Stimulated activated CD4-positive, alpha-beta T cell treated with anti-CD3 and anti-CD28 coated beads, Interleukin-1b, Interleukin-23, amount 100 ng/mL, for 24 hours (primary cell): ENCODE results near the gene SLPI.
A peak's percentile ranks its signal among the peaks of the same experiment; 100 is the strongest.

Experiments used
- DNase-seq, 4 experiments: peaks; one replicate each; pipeline ENCODE4 v3.0.0-alpha.2; 2020; ENCODE audit warnings: low read depth in 4 of 4, low spot score in 1 of 4

SLPI gene, protein sequence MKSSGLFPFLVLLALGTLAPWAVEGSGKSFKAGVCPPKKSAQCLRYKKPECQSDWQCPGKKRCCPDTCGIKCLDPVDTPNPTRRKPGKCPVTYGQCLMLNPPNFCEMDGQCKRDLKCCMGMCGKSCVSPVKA

DNA sequence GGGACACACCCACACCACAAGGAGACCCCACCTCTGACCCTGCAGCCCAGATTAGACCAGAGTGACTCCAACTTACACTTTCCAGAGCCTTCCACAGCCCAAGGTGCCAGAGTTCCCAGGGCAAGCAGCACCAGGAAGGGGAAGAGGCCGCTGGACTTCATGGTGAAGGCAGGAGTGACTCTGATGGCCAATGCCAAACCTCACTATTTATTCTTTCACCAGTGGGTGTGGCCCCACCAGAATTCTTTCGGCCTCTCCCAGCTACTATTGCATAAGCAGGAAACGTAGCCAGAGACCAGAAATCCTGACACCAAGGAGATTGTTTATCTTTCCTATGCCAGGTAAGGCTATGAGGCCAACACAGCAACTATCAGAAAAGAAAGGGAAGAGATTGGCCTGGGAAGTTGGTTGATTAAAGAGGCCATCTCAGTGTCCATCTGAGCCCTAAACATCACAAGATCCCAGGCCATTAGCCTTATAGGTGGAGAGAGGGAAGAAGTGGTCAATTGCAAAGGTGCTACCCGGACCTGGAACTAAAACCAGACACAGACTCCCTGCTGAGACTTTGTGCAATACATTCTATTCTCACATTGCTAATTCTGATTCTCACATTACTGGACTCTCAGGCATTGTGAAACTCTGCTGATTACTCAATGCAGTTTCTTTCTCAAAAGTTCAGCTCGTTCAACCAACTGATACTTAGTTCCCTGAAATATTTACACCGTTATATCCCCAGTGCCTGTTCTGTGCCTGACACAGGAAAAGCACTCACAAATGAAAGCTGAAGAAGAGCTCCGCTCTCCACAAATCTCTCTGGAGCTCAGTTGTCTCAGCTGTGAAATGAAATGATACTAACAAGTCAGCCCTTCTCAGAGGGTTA, at the start of gene SLPI:
Gene SLPI, minus strand, starts transcription at position 182 of the 880 bp plus-strand sequence. Its CDS starts 21 bp downstream, at position 161.
- no peak for DNase-seq

DNA sequence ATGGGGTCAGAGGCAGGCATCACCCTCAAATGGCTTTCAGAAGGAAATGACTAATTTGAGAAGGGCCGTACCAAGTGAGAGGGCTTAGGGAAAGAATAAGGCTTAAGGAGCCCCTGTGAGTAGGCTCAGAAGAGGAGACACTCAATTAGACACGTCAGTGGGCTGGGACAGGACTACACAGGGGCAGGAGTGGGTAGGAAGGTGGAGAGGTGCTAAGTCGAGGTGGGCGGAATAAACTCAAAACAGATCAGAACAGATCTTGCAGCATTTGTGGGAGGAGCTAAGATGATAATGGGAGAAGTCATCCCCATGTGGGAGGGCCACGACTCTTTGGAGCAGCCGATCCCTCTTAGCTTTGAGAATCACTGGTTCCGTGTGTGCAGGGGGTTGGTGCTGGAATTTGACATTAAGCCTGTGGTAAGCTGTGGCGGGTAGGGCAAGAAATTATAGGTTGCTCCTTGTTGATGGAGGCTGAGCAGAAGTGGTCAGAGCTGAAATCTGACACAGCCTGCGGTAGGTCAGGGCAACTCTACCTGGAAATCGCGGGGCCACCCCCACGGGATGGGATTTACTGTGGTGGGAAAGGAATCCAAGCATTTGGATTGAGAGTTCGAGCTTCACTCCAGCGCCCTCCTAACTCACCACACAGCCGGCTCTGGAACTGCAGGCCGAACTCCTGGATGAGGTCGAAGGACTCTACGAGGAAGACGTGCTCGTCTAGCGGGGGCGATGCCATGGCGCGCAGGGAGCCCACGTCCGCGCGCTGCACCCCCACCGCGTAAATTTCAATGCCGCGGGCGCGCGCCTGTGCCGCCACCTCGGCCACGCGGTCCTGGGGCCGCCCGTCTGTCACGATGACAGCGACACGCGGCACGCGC, 49.5 kb upstream of the SLPI start:
- DNase-seq = no peak

DNA sequence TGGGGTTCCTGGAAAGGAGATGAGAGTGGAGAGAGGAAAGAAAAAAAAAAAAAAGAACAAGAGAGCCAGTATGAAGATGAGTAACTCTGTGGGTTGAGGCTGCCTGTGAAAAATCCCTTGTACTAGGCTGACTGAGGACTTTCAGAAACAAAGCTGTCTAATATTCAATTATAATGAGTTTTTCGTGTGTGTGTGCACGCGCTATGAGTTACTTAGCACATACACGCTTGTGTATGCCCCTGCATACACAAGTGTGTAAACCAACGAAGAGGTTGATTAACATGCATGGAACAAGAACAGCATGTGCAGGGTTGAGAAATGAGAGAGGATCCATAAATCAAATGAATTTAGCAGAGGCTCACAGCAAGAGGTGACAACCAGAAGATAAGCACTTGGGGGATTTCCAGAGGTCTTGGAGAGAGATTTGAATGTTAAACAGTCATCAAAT, 47.5 kb upstream of the SLPI start:
- DNase-seq = no peak

DNA sequence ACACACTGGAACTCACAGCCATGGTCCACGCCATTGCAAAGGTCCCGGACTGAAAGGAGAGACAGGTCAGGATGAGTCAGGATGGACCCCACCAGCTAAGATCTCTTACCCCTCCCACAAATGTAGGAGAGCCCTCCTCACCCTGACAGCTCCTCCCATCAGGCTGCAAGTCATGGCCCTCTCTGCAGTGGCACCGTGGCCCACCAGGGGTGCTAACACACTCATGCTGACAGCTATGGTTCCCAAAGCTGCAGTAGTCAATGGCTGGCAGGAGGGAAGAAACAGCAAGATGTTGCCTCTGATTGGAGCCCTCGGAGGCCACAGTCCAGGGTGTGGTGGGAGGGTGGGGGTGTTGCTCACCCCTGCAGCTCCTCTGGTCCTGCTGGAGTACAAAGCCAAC, 46.6 kb upstream of the SLPI start:
- DNase-seq = peak in 2 of 4 experiments; percentile 17 to 36

DNA sequence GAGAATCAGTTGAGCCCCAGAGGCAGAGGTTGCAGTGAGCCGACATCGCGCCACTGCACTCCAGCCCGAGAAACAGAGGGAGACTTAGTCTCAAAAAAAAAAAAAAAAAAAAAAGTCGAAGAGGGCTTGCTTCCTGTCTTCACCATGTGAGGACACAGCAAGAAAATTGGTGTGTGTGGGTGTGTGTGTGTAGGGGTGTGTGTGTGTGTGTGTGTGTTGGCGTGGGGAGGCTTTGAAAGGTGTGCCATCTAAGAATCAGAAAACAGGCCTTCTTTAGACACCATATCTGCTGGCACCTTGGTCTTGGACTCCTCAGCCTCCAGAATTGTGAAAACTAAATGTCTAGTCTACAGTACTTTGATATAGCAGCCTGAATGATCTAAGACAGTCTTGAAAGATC, 45.4 kb upstream of the SLPI start:
- no peak for DNase-seq

DNA sequence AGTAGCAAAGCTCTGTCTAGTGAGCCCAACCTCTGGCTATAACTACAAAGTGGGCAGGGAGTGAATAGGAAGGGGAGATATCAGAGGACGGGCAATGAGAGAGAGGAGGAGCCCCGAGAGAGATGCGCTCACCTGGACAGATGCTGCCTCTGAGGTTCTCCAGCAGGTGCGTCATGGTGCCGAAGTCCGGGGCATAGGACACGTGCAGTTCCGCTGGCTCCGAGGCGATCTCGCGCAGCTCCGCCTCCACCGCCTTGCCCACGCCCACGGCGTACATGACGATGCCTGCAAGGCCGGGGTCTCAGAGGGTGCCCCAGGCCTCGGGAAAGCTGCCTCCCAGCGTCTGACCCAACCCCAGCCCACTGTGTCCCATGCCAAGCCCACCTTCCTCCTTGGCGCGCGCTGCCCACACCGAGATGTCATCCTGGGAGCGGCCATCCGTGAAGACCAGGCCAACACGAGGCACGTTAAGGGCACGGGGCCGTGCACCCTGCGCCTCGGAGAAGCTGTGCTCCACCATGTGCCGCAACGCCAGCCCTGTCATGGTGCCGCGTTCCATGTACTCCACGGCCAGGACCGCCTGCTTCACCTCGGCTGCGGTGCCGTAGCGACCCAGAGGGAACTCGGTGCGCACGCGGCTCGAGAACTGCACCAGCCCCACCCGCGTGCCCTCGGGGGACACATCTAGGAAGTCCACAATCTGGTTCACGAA, 43.6 kb upstream of the SLPI start:
- no peak for DNase-seq

DNA sequence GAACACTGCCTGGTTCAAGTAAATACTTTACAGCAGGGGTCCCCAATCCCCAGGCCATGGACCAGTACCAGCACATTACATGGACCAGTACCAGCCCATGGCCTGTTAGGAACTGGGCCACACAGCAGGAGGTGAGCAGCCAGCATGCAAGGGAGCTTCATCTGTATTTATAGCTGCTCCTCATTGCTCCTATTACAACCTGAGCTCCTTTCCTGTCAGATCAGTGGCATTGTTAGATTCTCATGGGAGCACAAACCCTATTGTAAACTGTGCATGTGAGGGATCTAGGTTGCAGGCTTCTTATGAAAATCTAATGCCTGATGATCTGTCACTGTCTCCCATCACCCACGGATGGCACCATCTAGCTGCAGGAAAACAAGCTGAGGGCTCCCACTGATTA, 40.3 kb upstream of the SLPI start:
- DNase-seq = no peak

DNA sequence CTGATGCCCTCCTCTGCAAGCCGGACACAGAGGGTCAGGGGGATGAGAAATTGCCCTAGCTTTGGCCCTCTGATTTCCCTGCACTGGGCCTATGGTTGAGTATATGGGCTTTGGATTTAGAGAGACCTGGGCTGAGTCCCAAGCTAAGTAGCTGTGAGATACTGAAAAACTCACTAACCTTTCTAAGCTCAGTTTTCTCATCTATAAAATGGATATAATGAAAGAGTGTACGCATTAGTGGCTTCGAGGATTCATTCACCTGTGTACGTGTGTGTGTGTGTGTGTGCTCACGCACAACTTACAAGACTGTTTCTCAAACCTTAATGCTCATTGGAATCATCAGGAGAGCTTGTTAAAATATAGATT, 39.6 kb upstream of the SLPI start:
- no peak for DNase-seq

DNA sequence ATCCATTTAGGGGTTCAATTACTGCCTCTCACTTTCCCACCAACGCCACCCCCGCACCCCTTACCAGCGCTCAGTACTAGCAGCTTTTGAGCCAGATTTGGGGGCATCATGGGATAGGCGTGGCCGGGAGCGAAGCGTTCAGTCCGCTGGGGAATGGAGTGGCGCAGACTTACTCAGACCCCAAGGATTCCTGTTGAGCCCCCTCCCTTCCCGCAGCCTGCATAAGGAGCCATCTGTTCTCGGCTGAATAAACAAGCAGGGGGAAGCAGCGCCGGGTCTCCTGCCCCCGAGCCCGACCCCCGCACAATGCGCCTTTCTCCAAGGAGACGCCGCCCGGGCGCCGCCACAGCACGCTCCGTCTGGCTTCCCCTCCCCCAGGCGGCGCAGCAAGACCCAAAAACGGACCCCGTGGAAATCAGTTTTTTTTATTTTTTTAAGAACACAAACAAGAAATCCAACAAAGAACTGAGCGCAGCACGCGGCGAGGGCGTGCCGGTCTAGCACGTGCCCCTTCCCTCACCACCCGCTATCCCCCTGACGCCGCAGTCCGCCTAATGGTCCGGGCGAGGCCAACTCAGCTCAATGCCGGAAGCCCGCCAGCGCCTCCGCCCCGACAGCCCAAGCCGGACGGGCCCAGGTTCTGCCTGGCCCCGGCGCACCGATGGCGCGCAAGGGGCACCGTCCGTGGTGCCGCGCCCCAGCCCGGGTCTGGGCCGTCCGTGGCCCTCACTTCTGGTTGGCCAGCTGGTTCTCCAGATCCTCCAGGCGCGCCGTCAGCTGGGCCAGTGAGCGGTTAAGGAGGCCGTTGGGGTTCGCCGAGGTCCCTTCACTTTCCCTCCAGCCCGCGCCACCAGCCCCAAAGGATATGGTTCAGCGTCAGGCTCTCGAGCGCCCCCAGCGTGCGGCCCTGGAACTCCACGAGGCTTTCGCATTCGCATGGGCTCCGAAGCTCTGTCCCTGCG, 39.0 kb upstream of the SLPI start:
- peak; percentile 65 to 84 (median 76) for DNase-seq

DNA sequence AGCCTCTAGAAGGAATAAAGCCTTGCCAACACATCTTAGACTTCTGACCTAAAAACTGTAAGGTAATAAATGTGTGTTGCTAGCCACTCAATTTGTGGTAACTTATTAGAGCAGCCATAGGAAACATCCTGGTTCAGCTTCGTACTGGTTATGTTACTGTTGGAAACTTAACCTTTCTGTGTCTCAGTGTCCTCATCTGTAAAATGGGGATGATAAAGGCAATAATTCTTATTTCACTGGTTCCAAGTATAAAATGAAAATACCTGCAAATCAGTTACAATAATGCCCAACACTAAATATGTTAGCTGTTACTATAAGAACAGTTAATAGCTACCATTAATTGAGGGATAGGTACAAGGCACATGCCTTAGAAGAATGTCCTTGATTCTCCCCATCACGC, 38.0 kb upstream of the SLPI start:
- no peak for DNase-seq

DNA sequence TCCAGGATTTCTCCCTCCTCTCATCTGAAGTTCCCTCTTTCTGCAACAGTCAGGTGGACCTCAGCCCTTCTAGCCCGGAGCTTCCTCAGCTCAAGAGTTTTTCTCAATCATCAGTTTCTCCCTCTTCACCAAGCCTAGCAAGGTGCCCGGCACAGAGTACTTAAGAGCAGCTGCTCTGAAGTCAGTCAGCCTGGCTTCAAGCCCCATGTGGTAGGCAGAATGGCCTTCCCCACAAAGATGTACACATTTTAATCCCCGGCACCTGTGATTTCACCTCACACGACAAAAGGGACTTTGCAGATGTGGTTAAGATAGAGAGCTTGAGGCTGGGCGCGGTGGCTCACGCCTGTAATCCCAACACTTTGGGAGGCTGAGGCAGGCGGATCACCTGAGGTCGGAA, 37.2 kb upstream of the SLPI start:
- DNase-seq = no peak

DNA sequence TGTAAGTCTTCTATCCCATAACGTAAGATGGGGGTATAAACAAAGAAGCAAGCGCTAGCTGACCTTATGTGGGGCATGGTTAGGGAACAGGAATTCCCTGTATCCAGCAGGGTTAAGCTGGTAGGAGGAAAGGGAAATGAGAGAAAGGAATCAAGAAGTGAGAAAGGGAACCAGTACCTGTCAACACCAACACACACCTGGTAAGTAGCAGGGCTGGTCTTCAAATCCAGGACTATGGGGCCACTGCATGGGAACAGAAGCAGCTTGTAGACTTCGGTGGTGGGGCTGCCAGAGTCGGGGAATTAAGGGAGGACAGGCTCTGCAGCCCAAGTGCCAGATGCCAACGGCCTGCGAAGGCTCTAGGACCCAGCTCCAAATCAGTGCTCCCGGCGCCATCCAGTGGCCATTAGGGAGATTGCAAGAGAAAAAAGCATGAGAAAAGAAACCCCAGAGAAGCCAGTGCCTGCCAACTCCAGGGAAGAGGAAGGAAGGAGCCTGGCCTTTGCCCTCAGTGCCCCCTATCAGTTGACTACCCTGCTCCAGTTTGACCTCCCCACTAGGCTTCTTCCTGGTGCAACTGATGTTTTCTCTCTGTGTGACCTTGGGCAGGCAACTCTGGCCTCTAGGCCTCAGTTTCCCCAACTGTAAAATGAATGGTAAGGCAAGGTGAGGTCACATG, 36.5 kb upstream of the SLPI start:
- DNase-seq = peak; percentile 24 to 63 (median 44)

DNA sequence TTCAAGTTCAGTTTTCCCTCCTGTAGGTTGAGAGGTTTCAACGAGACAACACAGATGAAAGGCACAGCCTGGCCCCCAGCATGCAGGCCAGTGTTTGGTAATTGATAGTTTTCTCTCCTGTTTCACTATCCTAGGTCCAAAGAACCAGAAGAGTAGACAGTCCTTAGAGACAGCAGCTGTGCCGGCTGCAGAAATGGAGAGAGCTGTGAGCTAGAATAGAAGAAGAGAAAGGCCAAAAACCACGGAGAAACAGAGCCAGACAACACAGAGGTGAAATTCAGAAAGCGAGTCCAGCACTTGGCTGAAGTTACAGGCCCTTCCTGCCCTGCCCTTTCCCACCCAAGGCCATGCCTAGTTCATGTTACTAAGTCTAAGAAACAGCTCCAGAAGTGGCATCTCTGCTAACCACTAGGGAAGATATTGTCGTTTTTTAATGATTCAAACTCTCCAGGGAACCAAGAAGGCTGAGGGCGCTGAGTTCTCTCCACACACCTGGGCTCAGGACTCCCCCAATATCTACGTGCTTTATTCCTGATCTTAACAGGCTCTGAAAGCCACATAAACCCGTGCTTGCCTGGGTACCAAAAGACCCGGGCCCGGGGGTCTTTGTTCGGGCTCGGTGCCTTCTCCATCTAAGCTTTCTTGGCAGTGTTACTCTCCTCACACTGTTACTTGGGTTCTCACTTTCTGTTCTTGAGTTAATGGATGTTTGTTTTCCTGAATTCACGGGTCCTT, 35.7 kb upstream of the SLPI start:
- no peak for DNase-seq

DNA sequence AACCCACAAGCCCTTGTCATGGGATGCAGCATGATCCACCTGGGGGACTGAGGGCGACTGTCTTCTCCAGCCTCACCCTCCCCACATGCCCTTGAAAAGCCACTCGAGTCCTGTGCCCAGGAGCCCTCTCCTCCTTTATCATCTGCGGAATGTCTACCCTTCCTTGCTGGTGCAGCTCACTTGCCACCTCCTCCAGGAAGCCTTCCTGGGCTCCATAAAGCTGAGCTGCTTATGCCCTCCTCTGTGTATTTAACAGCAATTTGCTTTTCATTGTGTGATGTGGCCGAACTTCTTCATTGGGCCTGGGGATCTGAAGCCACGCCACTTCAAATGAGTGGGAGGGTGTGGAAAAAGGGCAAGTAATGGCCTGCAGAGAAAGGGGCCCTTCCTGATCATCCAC, 34.5 kb upstream of the SLPI start:
- DNase-seq = no peak

DNA sequence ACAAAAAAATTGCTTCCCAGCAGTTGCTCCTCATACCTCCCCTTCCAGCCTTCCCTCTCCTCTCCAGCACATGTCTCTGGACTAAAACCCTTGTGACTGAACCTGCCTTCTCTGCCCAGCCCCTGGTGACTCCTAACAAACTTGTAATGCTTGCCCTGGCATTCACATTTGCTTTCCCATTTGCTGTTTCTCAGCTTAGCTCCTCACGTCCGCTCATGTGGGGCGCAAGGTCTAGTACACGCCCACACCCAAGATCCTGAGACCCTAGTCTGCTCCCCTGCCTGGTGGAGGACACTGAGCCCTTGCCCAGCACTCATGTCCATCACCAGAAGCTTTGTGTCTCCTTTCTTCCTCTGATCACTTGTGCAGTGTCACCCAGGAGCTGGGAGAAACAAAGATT, 34.0 kb upstream of the SLPI start:
- DNase-seq = no peak

DNA sequence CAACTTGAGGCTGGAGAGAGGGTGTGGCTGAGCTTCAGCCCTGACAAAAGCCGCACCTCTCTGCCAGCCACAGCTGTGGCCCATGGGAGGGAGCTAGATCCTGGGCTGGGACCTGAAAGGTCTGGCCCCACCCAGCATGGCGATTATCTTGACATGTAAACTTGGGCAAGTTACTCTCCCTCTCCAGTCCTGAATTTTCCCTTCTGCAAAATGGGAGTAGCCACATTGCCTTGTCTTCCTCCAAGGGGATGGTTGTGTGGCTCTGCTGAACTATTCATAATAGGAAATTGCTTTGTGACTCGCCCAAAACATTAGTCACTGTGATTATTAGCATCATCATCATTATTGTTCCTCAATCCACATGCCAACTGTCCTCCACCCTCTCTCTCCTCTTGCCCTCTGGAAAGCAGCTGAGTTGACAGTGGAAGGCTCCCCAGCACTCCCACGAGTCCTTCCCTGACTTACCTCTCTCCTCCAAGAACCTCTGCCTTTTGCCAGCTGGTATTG, 29.2 kb upstream of the SLPI start:
- no peak for DNase-seq

DNA sequence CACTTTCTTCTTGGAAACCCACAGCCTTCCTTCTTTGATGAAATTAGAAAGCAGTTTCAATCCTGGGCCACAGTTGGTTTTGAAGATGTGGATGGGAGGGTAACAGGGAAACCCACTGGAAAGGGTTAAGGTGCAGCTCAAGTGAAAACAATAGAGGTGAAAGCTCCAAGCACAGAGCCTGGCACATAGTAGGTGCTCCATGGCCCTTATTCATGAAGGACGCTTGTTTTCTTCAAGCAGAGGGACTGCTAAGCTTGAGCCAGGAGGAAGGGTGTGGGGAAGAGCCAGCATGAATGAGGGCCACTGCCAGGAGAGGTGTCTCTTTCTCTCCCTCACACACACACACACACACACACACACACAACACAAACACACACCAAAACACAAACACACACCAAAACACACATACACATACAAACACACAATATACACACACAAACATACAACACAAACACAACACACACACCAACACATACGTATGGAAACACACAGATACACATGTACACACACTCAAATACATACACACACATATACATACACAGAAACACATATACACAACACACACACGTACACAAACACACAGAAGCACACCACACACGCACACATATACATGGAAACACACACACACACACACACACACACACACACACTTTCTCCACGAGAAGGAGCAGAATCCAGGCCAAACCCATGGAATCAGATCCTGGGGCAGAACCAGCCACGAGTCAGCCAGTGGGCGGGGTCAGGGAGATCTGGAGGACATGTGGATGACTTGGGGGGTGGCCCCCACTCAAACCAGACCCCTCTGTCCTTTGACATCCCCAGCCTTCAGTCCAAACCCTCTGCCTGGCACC, 28.6 kb upstream of the SLPI start:
- no peak for DNase-seq

DNA sequence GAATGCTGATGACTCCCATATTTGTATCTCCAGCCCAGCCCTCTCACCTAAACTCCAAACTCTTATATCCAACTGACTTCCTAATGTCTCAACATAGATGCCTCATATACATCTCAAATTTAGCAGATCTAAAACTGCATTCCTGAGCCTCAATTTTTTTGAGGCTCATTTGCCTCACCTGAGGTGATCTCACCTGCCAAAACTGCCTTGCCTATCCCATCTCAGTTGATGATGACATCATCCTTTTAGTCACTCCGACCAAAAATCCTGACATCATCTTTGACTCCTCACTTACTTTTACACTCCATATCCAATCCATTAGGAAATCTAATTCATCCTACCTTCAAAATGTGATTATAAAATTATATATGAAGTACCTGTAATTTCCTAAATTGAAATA, 25.6 kb upstream of the SLPI start:
- no peak for DNase-seq
